Astrocyte of the cerebellum (primary cell): ENCODE data around the gene KDM8.

Experiments used
- DNase-seq: peaks from one replicate; pipeline ENCODE4 v3.0.0-alpha.2; 2011; ENCODE audit warnings: low read depth
- H3K4me3 ChIP-seq: 2 replicates; pipeline ENCODE4 v1.5.1; 2011; ENCODE audit warnings: mild to moderate bottlenecking, low read depth, low read length, moderate library complexity
- CTCF ChIP-seq: IDR thresholded peaks from 2 replicates; pipeline ENCODE4 v1.5.1; 2012; ENCODE audit warnings: low read length, low read depth, moderate library complexity, mild to moderate bottlenecking; ENCODE audit errors: missing control alignments
- in situ Hi-C: cut with HindIII; loops from 2 replicates; pipeline ENCODE4 v1.10.0; 2017; ENCODE audit warnings: low sequenced_read_pairs

KDM8 gene

GRCh38 chr16:27214084-27214961 lies 11.0 kb downstream of the KDM8 start:
- no peak overlapping the region for H3K4me3 ChIP-seq
- TF ChIP-seq CTCF, result no peak
- in situ Hi-C loops, result no loop called here
- DNase-seq, result no peak

- in situ Hi-C loops, result no loop called here
- no peak for DNase-seq
- no peak for TF ChIP-seq CTCF
- no peak overlapping the region for H3K4me3 ChIP-seq
Observed at GRCh38 chr16:27215660-27216059, 12.3 kb downstream of the KDM8 start.

- no peak for TF ChIP-seq CTCF
- H3K4me3 ChIP-seq, result no peak overlapping the region
- no peak for DNase-seq
- in situ Hi-C loops, result no loop called here
Observed at GRCh38 chr16:27216297-27216885, 13.1 kb downstream of the KDM8 start.

- H3K4me3 ChIP-seq, result no peak overlapping the region
- in situ Hi-C loops, result no loop called here
- peak; percentile 36 for DNase-seq
- no peak for TF ChIP-seq CTCF
Observed at GRCh38 chr16:27217256-27217655, 13.9 kb downstream of the KDM8 start.

- in situ Hi-C loops, result no loop called here
- no peak overlapping the region for H3K4me3 ChIP-seq
- no peak for DNase-seq
- no peak for TF ChIP-seq CTCF
Observed at GRCh38 chr16:27218756-27219155, 15.4 kb downstream of the KDM8 start.

GRCh38 chr16:27219161-27219560 lies 15.8 kb downstream of the KDM8 start:
- in situ Hi-C loops, result no loop called here
- H3K4me3 ChIP-seq, result no peak overlapping the region
- TF ChIP-seq CTCF, result no peak
- DNase-seq, result no peak
